SK-N-SH (cell line): ENCODE measurements around the gene UTP25. TPM values are rescaled to one million over a fixed set of nuclear protein-coding genes. Genes with fewer than 3 reads are reported as not detected.

ENCODE experiments used
- CTCF ChIA-PET: fragments of 300-600, 350-600 bp; formaldehyde crosslinking; extraction: SDS; loops from one replicate; lab custom pipeline; 2021; lab: Yijun Ruan, JAX
- POLR2A ChIA-PET: fragments of 350-600 bp; sonication (Branson Sonifier 250); formaldehyde crosslinking; extraction: SDS; loops from one replicate; lab custom pipeline; 2020; ENCODE audit warnings: antibody characterized with exemption, inconsistent platforms; lab: Yijun Ruan, JAX
- DNase-seq: peaks from one replicate; pipeline ENCODE4 v3.0.0; 2012
- H2AFZ ChIP-seq: fragments of 200-600 bp; sonication (generic); 2 replicates; pipeline ENCODE4 v1.8.1; 2016; ENCODE audit warnings: antibody characterized with exemption, mild to moderate bottlenecking, low read depth
- H3F3A ChIP-seq: fragments of 200-600 bp; sonication (generic); replicated peaks from 2 replicates; pipeline ENCODE3; 2016; ENCODE audit warnings: antibody characterized with exemption, mild to moderate bottlenecking; ENCODE audit not compliant: insufficient read depth
- H3K27ac ChIP-seq, 2 experiments: fragments of 200-500 bp in 1 of 2; fragments of 200-600 bp in 1 of 2; sonication (Bioruptor generic) in 1 of 2; sonication (generic), shearing (Covaris generic) in 1 of 2; 2 replicates each; pipeline versions ENCODE4 v1.5.1 to v1.6.1; 2014 to 2016; ENCODE audit warnings: low read depth in 2 of 2, inconsistent platforms in 1 of 2, low read length in 1 of 2, mild to moderate bottlenecking in 1 of 2, mixed read lengths in 1 of 2
- H3K27me3 ChIP-seq: fragments of 200-600 bp; sonication (generic), shearing (Covaris generic); 2 replicates; pipeline ENCODE4 v1.6.1; 2016; ENCODE audit warnings: mixed run types; ENCODE audit not compliant: insufficient read depth
- H3K36me3 ChIP-seq, 2 experiments: fragments of 200-500 bp in 1 of 2; fragments of 200-600 bp in 1 of 2; sonication (Bioruptor generic) in 1 of 2; sonication (generic) in 1 of 2; replicated peaks in 1 of 2; 2 replicates each; pipeline versions ENCODE3 to v1.5.1; 2014 to 2016; ENCODE audit warnings: low read length in 1 of 2, mild to moderate bottlenecking in 1 of 2; ENCODE audit not compliant: insufficient read depth in 2 of 2, control insufficient read depth in 1 of 2
- H3K4me1 ChIP-seq, 2 experiments: fragments of 200-500 bp in 1 of 2; fragments of 200-600 bp in 1 of 2; sonication (Bioruptor generic) in 1 of 2; sonication (generic), shearing (Covaris generic) in 1 of 2; 2 replicates each; pipeline versions ENCODE4 v1.5.1 to v1.6.1; 2014 to 2016; ENCODE audit warnings: low read depth in 1 of 2, low read length in 1 of 2, mixed run types in 1 of 2; ENCODE audit not compliant: insufficient read depth in 2 of 2, control insufficient read depth in 1 of 2
- H3K4me2 ChIP-seq: fragments of 200-600 bp; sonication (generic), shearing (Covaris generic); 2 replicates; pipeline ENCODE4 v1.6.1; 2017; ENCODE audit warnings: mixed run types
- H3K4me3 ChIP-seq, 2 experiments: fragments of 200-500 bp in 1 of 2; fragments of 200-600 bp in 1 of 2; sonication (Bioruptor generic) in 1 of 2; sonication (generic), shearing (Covaris generic) in 1 of 2; 2 replicates each; pipeline versions ENCODE4 v1.5.1 to v1.8.1; 2014 to 2016; ENCODE audit warnings: low read depth in 2 of 2, inconsistent platforms in 1 of 2, low read length in 1 of 2, mild to moderate bottlenecking in 1 of 2, mixed read lengths in 1 of 2, moderate library complexity in 1 of 2
- H3K79me2 ChIP-seq: fragments of 200-600 bp; sonication (generic); 2 replicates; pipeline ENCODE4 v1.8.1; 2017; ENCODE audit warnings: mild to moderate bottlenecking; ENCODE audit not compliant: insufficient read depth
- H3K9ac ChIP-seq: fragments of 200-600 bp; sonication (generic); 2 replicates; pipeline ENCODE4 v1.6.1; 2017; ENCODE audit warnings: mixed run types
- H3K9me2 ChIP-seq: fragments of 200-600 bp; sonication (generic); 2 replicates; pipeline ENCODE4 v1.6.1; 2017; ENCODE audit warnings: mixed run types
- H3K9me3 ChIP-seq: fragments of 200-600 bp; sonication (generic); 2 replicates; pipeline ENCODE4 v1.6.1; 2017; ENCODE audit warnings: mixed run types, mild to moderate bottlenecking, moderate library complexity
- H4K20me1 ChIP-seq: fragments of 200-600 bp; sonication (generic); 2 replicates; pipeline ENCODE4 v1.6.1; 2017; ENCODE audit warnings: mild to moderate bottlenecking, mixed run types; ENCODE audit not compliant: insufficient read depth
- EP300 ChIP-seq, 2 experiments: IDR thresholded peaks; 2 replicates each; pipeline versions ENCODE4 v1.4.0 to v1.6.1; 2012; ENCODE audit warnings: borderline replicate concordance in 1 of 2, low read depth in 1 of 2, low read length in 1 of 2
- EZH2phosphoT487 ChIP-seq: fragments of 200-600 bp; sonication (generic); IDR thresholded peaks from 2 replicates; pipeline ENCODE4 v1.6.1; 2017; ENCODE audit warnings: low read depth, mixed run types, mild to moderate bottlenecking, antibody characterized with exemption, moderate library complexity, borderline replicate concordance
- FOSL2 ChIP-seq: IDR thresholded peaks from 2 replicates; pipeline ENCODE4 v1.4.0; 2012; ENCODE audit warnings: low read depth, mild to moderate bottlenecking, moderate library complexity, borderline replicate concordance
- FOXM1 ChIP-seq: IDR thresholded peaks from 2 replicates; pipeline ENCODE4 v1.4.0; 2012; ENCODE audit warnings: low read depth, mild to moderate bottlenecking
- IRF3 ChIP-seq: fragments of 150-350 bp; IDR thresholded peaks from 2 replicates; pipeline ENCODE4 v1.6.1; 2016; ENCODE audit warnings: mild to moderate bottlenecking, low read depth, low read length
- MXI1 ChIP-seq: IDR thresholded peaks from 2 replicates; pipeline ENCODE4 v1.6.1; 2012; ENCODE audit warnings: mild to moderate bottlenecking, low read depth, low read length, improper control_type of control experiment
- NFIC ChIP-seq: IDR thresholded peaks from 2 replicates; pipeline ENCODE4 v1.4.0; 2012; ENCODE audit warnings: borderline replicate concordance
- RAD21 ChIP-seq: IDR thresholded peaks from 2 replicates; pipeline ENCODE4 v1.6.1; 2012; ENCODE audit warnings: mild to moderate bottlenecking, low read length
- REST ChIP-seq: IDR thresholded peaks from 2 replicates; pipeline ENCODE4 v1.6.1; 2012; ENCODE audit warnings: mild to moderate bottlenecking, low read depth, low read length, moderate library complexity
- RXRA ChIP-seq: IDR thresholded peaks from 2 replicates; pipeline ENCODE4 v1.4.0; 2012; ENCODE audit warnings: low read depth, mild to moderate bottlenecking, borderline replicate concordance
- TAF1 ChIP-seq: IDR thresholded peaks from 2 replicates; pipeline ENCODE4 v1.6.1; 2012; ENCODE audit warnings: low read depth, mild to moderate bottlenecking, low read length, moderate library complexity, borderline replicate concordance
- TCF12 ChIP-seq: IDR thresholded peaks from 2 replicates; pipeline ENCODE4 v1.4.0; 2012
- ZBTB33 ChIP-seq: IDR thresholded peaks from 2 replicates; pipeline ENCODE4 v1.4.0; 2012; ENCODE audit warnings: low read depth, borderline replicate concordance
- WGBS: methylation state at CpG from one replicate; pipeline ENCODE4 v1.1.6; 2017; ENCODE audit warnings: low lambda C conversion rate; 5-methylcytosine and 5-hydroxymethylcytosine counted together
- polyA plus RNA-seq, 3 experiments: library from polyadenylated mRNA; depleted of rRNA; stranded (reverse); fragments of >200 nt; gene quantifications; 2 replicates each; pipeline ENCODE4 v1.2.3, GENCODE V29; 2012
- TF ChIP-seq, protein P1 (sequence below): IDR thresholded peaks from 2 replicates; pipeline ENCODE4 v1.4.0; 2012; ENCODE audit warnings: low read depth
- TF ChIP-seq, protein P2 (sequence below): fragments of 200-600 bp; sonication (generic); IDR thresholded peaks from 2 replicates; pipeline ENCODE4 v1.6.1; 2017; ENCODE audit warnings: antibody characterized with exemption, mild to moderate bottlenecking, moderate library complexity

Gene UTP25
- polyA plus RNA-seq, 1 of the 3 experiments (the other 2 are of a cell fraction): 6.3 TPM

- H3K27ac ChIP-seq: no peak overlapping the region
Observed at GRCh38 chr1:209805341-209805781, 22.4 kb upstream of the UTP25 start.

More at GRCh38 chr1:209805341-209805781, 22.4 kb upstream of the UTP25 start:
- Histone ChIP-seq H3K9ac (no peak overlapping the region), H3K79me2 (no peaks in the 10 kb centered on the region), H3K4me2 (no peak overlapping the region), H2AFZ (no peak overlapping the region), H3K36me3 (no peaks in the 10 kb centered on the region), H4K20me1 (no peaks in the 10 kb centered on the region), H3F3A (peaks cover 22% of the 10 kb centered on the region), H3K27me3 (no peaks in the 10 kb centered on the region), H3K9me3 (no peaks in the 10 kb centered on the region), H3K9me2 (no peaks in the 10 kb centered on the region), H3K4me1 (peaks cover 28 to 40% of the 10 kb centered on the region in 2 experiments), H3K4me3 (no peak overlapping the region)
- no peak for DNase-seq
- ChIA-PET POLR2A (no interaction called here), CTCF (interaction anchor here (7.5 kb wide), 1 partner anchor 17 kb away, joined by 78 read pairs; no protein-coding TSS in a partner anchor)
- TF ChIP-seq, protein P1, sequence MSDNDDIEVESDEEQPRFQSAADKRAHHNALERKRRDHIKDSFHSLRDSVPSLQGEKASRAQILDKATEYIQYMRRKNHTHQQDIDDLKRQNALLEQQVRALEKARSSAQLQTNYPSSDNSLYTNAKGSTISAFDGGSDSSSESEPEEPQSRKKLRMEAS: no peak
- TF ChIP-seq RAD21: no peak
- TF ChIP-seq ZBTB33: no peak
- TF ChIP-seq MXI1: no peak
- TF ChIP-seq FOSL2: no peak
- TF ChIP-seq REST: no peak
- no peak for TF ChIP-seq IRF3
- no peak for TF ChIP-seq TAF1
- no peak for TF ChIP-seq NFIC
- no peak for TF ChIP-seq TCF12
- TF ChIP-seq, protein P2, sequence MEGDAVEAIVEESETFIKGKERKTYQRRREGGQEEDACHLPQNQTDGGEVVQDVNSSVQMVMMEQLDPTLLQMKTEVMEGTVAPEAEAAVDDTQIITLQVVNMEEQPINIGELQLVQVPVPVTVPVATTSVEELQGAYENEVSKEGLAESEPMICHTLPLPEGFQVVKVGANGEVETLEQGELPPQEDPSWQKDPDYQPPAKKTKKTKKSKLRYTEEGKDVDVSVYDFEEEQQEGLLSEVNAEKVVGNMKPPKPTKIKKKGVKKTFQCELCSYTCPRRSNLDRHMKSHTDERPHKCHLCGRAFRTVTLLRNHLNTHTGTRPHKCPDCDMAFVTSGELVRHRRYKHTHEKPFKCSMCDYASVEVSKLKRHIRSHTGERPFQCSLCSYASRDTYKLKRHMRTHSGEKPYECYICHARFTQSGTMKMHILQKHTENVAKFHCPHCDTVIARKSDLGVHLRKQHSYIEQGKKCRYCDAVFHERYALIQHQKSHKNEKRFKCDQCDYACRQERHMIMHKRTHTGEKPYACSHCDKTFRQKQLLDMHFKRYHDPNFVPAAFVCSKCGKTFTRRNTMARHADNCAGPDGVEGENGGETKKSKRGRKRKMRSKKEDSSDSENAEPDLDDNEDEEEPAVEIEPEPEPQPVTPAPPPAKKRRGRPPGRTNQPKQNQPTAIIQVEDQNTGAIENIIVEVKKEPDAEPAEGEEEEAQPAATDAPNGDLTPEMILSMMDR: no peak
- TF ChIP-seq EZH2phosphoT487: no peak
- no peak for TF ChIP-seq FOXM1
- TF ChIP-seq RXRA: no peak
- no peak for TF ChIP-seq EP300 (IDR thresholded peaks at IDR 0.05; ENCODE audit: borderline replicate concordance in 1 of 2, low read depth in 1 of 2, low read length in 1 of 2)
- TF ChIP-seq, all 33 proteins: peak for 0
- WGBS: 94% methylated on average over 16 of the region's 19 CpGs
